Adipocyte (in vitro differentiated cells): ENCODE results near the gene MBOAT2.

Experiments
- DNase-seq: peaks from one replicate; pipeline ENCODE4 v3.0.0-alpha.2; 2015; ENCODE audit warnings: low read depth
- H3K27me3 ChIP-seq: replicated peaks from 2 replicates; pipeline ENCODE4 v1.7.0; 2013; ENCODE audit warnings: mild to moderate bottlenecking, low read length, moderate library complexity; ENCODE audit not compliant: control insufficient read depth, insufficient read depth
- H3K36me3 ChIP-seq: 2 replicates; pipeline ENCODE4 v1.7.0; 2013; ENCODE audit warnings: low read length, mild to moderate bottlenecking, moderate library complexity; ENCODE audit not compliant: control insufficient read depth, insufficient read depth, severe bottlenecking
- H3K4me1 ChIP-seq: 2 replicates; pipeline ENCODE4 v1.7.0; 2013; ENCODE audit warnings: mild to moderate bottlenecking, low read length, moderate library complexity; ENCODE audit not compliant: control insufficient read depth, insufficient read depth
- H3K4me3 ChIP-seq: 2 replicates; pipeline ENCODE4 v1.7.0; 2013; ENCODE audit warnings: mild to moderate bottlenecking, low read length, moderate library complexity
- H3K9ac ChIP-seq: 2 replicates; pipeline ENCODE4 v1.7.0; 2013; ENCODE audit warnings: mild to moderate bottlenecking, low read length, moderate library complexity
- H3K9me3 ChIP-seq: 2 replicates; pipeline ENCODE4 v1.7.0; 2013; ENCODE audit warnings: mild to moderate bottlenecking, low read length, moderate library complexity; ENCODE audit not compliant: control insufficient read depth

The MBOAT2 gene

DNA sequence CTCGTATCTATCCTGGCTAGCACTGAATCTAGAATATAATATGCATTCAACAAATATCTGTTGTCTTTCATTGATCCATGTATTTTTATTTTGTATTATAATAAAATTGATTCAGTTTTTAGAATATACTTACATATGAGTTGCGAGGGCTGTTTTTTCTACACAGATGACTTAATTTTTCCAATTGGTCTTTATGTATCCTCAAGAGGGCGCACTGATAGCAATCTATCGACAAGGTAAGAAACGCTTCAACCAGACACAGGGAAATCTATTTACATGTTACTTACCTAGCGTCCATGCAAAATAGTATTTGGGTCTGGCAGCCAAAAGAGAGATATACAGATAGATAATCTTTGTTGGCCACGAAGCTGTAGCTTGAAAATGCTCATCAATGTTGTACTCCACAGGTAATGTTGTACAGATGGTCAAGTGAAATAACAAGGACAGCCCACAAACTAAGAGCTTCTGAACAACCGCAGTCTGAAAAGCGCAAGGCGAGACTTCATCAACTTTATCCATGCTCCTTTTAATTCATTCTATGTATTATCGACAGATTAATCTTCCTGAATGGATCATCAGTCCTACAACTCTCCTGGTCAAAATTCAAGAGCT lies 130.6 kb downstream of the MBOAT2 start:
- Histone ChIP-seq H3K9me3 (no peaks in the 10 kb centered on the region), H3K36me3 (peaks cover 4% of the 10 kb centered on the region), H3K4me3 (no peak overlapping the region), H3K9ac (no peak overlapping the region), H3K27me3 (no peaks in the 10 kb centered on the region), H3K4me1 (no peaks in the 10 kb centered on the region)
- DNase-seq, result peak; percentile 83

- H3K9me3 ChIP-seq, result no peaks in the 10 kb centered on the region
- no peaks in the 10 kb centered on the region for H3K36me3 ChIP-seq
- DNase-seq, result peak; percentile 50
- no peak overlapping the region for H3K9ac ChIP-seq
- no peak overlapping the region for H3K4me3 ChIP-seq
- H3K27me3 ChIP-seq, result no peaks in the 10 kb centered on the region
- H3K4me1 ChIP-seq, result no peaks in the 10 kb centered on the region
Observed at GRCh38 chr2:8870441-8870840, 133.0 kb downstream of the MBOAT2 start.

DNA sequence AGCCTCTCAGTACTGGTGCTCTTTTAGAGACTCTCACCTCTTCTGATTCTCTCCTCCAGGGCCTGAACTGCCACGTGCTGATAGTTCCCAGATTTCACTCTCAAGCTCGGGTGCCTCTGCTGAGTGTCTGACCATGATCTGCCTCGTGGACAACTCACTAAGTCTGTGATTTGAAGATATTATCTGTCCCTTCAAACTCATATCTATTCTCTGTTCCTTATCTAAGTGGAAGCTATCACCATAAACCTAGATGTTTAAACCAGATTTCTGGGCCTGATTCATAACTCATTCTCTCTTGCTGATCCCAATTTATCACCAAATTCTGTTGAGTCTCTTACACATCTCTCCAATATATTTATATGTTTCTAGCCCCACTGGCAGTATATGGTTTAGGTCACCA lies 136.1 kb downstream of the MBOAT2 start:
- Histone ChIP-seq H3K9me3 (no peaks in the 10 kb centered on the region), H3K4me3 (no peak overlapping the region), H3K36me3 (peaks cover under 1% of the 10 kb centered on the region), H3K4me1 (no peaks in the 10 kb centered on the region), H3K27me3 (no peaks in the 10 kb centered on the region), H3K9ac (no peak overlapping the region)
- no peak for DNase-seq

DNA sequence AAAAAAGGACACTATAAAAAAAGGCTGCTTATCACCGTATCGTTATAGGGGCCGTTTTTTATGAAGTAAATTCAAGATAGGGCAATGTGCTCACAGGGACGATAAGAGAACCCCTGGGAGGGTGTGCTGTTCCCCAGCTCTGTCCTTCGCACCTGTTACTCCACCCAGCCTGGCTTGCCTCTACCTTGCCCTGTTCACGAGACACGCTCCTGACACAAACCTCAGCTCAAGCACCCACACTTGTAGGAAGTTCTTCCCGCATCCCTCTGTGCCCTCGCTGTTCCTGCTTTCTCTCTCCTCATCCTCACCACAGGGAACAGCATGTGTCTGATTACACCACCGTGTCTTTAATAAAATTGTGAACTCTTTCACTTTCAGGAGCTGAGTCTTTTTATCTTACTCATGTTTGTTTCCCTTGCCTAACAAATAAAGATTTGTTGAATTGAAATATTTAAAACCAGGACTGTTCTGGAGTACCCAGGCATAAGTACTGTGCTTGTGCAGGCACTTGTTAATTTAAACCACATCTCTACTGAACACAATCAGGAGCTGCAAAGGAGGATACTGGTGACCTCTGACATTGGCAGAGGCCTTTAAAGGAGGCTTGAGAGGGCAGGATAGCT lies 140.0 kb downstream of the MBOAT2 start:
- H3K4me1 ChIP-seq, result no peaks in the 10 kb centered on the region
- no peaks in the 10 kb centered on the region for H3K27me3 ChIP-seq
- H3K36me3 ChIP-seq, result peaks cover 3% of the 10 kb centered on the region
- DNase-seq, result no peak
- H3K9me3 ChIP-seq, result no peaks in the 10 kb centered on the region
- H3K9ac ChIP-seq, result no peak overlapping the region
- H3K4me3 ChIP-seq, result no peak overlapping the region

DNA sequence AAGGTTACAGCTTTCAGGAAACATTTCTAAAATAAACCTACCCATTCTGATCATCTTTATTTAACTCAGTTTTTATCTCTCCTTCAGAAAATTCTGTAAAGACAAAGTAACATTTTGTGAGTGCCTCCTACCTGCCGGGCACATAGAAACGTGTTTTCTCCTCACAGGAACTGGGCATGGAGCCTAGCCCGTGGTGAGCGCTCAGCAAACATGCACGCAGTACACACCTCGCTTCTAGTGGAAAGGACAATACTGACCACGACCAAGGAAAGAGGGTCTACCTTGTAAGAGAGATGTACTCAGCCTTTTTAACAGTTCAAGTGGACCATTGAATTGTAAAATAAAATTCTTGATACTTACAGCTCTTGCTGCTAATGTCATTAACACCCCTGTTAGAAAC lies 141.3 kb downstream of the MBOAT2 start:
- DNase-seq, result no peak
- no peak overlapping the region for H3K9ac ChIP-seq
- no peak overlapping the region for H3K4me3 ChIP-seq
- no peaks in the 10 kb centered on the region for H3K27me3 ChIP-seq
- H3K36me3 ChIP-seq, result peaks cover 3% of the 10 kb centered on the region
- no peaks in the 10 kb centered on the region for H3K9me3 ChIP-seq
- no peaks in the 10 kb centered on the region for H3K4me1 ChIP-seq

GRCh38 chr2:8861797-8862196 lies 141.7 kb downstream of the MBOAT2 start:
- H3K4me1 ChIP-seq, result no peaks in the 10 kb centered on the region
- H3K27me3 ChIP-seq, result no peaks in the 10 kb centered on the region
- H3K9ac ChIP-seq, result no peak overlapping the region
- no peak for DNase-seq
- H3K4me3 ChIP-seq, result no peak overlapping the region
- H3K36me3 ChIP-seq, result peaks cover 3% of the 10 kb centered on the region
- no peaks in the 10 kb centered on the region for H3K9me3 ChIP-seq

- H3K4me3 ChIP-seq, result no peak overlapping the region
Observed at GRCh38 chr2:8860239-8860638, 143.2 kb downstream of the MBOAT2 start.

DNA sequence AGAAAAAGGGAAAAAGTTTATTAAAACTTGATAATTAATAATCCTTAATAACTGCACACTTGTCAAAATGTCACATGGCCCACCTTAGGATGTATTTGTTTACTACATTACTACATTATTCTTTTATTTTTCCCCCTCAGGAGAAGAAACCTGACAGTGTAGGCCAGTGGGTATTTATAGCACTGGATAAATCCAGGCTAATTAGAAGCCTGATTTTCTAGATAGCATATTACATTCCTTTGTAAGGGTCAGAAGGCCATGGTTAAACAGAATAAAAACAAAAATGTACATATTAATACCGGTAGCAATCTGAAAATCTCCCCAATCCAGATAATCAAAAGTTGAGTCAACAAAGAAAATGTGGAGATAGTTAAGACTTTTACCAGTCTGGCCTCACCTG lies 144.6 kb downstream of the MBOAT2 start:
- peaks cover 3% of the 10 kb centered on the region for H3K36me3 ChIP-seq
- no peak for DNase-seq
- H3K9me3 ChIP-seq, result no peaks in the 10 kb centered on the region
- H3K9ac ChIP-seq, result no peak overlapping the region
- H3K27me3 ChIP-seq, result no peaks in the 10 kb centered on the region
- no peaks in the 10 kb centered on the region for H3K4me1 ChIP-seq
- no peak overlapping the region for H3K4me3 ChIP-seq

More at GRCh38 chr2:8860239-8860638, 143.2 kb downstream of the MBOAT2 start:
- no peak for DNase-seq
- Histone ChIP-seq H3K9me3 (no peaks in the 10 kb centered on the region), H3K27me3 (no peaks in the 10 kb centered on the region), H3K9ac (no peak overlapping the region), H3K4me1 (no peaks in the 10 kb centered on the region), H3K36me3 (peaks cover 3% of the 10 kb centered on the region)

DNA sequence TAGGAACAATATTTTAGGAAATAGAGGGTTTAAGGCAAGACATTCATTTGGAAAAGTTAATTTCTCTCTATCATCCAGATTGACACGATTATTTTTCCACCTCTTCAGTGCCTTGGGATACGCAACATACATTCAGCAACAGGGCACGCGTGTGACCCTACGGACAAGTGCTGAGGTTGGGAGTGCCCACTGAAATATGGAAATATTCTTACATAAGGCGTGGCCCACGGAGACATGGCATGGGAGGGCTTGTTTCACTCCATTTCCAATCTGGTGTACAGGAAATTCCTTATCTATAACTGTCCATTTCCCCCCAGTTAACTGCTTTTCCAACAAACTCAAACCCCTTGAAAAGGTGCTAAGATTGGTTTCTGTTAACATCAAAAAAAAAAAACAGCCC lies 145.2 kb downstream of the MBOAT2 start:
- Histone ChIP-seq H3K27me3 (no peaks in the 10 kb centered on the region), H3K36me3 (peaks cover 3% of the 10 kb centered on the region), H3K9me3 (no peaks in the 10 kb centered on the region), H3K9ac (no peak overlapping the region), H3K4me3 (no peak overlapping the region), H3K4me1 (no peaks in the 10 kb centered on the region)
- DNase-seq, result no peak

GRCh38 chr2:8857709-8858108 lies 145.8 kb downstream of the MBOAT2 start:
- DNase-seq, result peak; percentile 87
- Histone ChIP-seq H3K9me3 (no peaks in the 10 kb centered on the region), H3K9ac (no peak overlapping the region), H3K36me3 (peaks cover 3% of the 10 kb centered on the region), H3K4me1 (no peaks in the 10 kb centered on the region), H3K4me3 (no peak overlapping the region), H3K27me3 (no peaks in the 10 kb centered on the region)

GRCh38 chr2:8856176-8856575 lies 147.3 kb downstream of the MBOAT2 start:
- Histone ChIP-seq H3K9ac (no peak overlapping the region), H3K27me3 (no peaks in the 10 kb centered on the region), H3K9me3 (no peaks in the 10 kb centered on the region), H3K4me1 (peaks cover 6% of the 10 kb centered on the region), H3K4me3 (no peak overlapping the region), H3K36me3 (no peaks in the 10 kb centered on the region)
- no peak for DNase-seq

GRCh38 chr2:8855010-8855409 lies 148.5 kb downstream of the MBOAT2 start:
- DNase-seq, result no peak
- no peak overlapping the region for H3K4me3 ChIP-seq

More at GRCh38 chr2:8855010-8855409, 148.5 kb downstream of the MBOAT2 start:
- Histone ChIP-seq H3K4me1 (peaks cover 6% of the 10 kb centered on the region), H3K9me3 (no peaks in the 10 kb centered on the region), H3K9ac (no peak overlapping the region), H3K27me3 (no peaks in the 10 kb centered on the region), H3K36me3 (no peaks in the 10 kb centered on the region)
